Measurements from ENCODE around the gene ANP32E.
"Not testable (repeated sequence)": the region's sequence is repeated elsewhere in the genome, so short reads cannot be mapped to it uniquely, and the experiment has no call there.

The ANP32E gene

DNA sequence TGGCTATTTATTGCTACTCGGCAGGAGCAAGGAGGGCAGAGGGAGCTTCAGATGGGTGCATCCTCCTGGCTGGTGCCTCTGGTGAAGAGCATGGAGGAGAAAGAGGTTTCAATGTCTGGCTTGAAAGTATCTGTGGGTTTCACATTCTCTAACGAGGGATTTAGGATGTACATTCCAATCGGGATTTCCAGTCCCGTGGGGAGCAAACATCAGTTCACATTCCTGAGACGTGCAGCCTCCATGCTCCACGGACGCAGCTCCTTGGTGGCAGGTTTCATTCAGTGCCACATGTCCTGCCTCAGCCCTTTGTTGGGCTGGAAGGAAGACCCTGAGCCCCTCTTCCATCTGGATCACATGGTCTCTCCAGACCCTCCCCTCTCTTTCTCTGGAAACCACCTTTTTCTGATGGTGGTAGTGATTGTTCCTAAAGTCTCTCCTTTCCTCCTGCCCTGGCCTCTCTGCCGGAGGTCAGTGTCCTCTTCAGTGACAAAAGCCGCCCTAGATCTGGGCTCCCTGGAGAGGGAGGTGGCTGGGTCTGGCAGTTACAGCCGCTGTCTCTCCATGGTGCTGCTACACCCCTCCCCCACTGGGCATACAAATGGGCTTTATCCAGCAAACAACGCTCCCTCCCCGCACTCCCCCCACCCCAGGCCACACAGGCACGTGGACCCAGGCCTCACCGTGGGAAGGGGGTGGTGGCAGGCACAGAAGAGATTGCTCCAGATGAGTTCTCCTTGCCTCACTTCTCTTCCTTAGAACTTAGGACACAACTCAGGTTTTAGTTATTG, 20.8 kb upstream of the ANP32E start:
- no peak for DNase-seq

DNA sequence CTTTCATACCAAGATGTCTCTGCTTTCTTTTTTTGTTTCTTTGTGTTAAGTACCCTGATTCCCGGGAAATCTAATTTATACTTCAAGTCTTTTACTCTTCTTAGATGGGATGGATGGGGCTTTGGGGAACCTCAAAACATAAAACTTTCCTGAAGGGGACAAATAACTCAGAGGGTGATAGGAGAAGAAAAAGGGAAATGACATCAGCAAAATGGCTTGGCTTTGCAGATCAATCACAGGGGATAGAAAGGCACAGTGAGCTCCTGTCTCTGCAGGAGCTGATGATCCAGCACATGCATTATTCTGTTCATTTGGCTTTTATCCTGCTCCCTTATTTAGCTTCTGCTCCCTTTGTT, 20.3 kb upstream of the ANP32E start:
- DNase-seq: no peak

DNA sequence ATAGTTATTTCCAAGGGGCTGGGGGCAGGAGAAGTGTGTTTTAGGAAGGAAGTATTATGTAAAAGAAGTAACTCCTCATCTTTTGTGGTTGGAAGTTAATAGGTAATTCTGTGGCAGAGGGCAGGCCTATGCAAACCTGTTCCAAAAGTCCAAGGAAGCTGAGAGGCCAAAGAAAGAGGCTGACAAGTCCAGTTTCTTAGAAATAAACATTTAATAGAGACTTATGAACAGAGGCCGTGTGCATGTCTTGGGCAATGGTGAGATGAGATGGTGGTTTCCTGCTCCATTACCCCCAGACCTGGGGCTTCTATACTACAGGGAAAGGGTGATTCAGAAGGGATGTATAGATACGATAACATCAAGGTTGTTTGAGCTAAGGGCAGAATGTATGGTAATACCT, 14.0 kb upstream of the ANP32E start:
- no peak for DNase-seq

- DNase-seq: no peak
Measured at GRCh38 chr1:150243003-150243402, 7.1 kb upstream of the ANP32E start.

GRCh38 chr1:150237746-150238145, 1.8 kb upstream of the ANP32E start:
- DNase-seq: no peak

GRCh38 chr1:150237176-150237575, 1.3 kb upstream of the ANP32E start:
- not testable (repeated sequence) for DNase-seq

GRCh38 chr1:150236614-150237100, 745 bp upstream of the ANP32E start:
- no peak for DNase-seq

GRCh38 chr1:150235294-150235851, 539 bp downstream of the ANP32E start:
- no peak for DNase-seq

DNA sequence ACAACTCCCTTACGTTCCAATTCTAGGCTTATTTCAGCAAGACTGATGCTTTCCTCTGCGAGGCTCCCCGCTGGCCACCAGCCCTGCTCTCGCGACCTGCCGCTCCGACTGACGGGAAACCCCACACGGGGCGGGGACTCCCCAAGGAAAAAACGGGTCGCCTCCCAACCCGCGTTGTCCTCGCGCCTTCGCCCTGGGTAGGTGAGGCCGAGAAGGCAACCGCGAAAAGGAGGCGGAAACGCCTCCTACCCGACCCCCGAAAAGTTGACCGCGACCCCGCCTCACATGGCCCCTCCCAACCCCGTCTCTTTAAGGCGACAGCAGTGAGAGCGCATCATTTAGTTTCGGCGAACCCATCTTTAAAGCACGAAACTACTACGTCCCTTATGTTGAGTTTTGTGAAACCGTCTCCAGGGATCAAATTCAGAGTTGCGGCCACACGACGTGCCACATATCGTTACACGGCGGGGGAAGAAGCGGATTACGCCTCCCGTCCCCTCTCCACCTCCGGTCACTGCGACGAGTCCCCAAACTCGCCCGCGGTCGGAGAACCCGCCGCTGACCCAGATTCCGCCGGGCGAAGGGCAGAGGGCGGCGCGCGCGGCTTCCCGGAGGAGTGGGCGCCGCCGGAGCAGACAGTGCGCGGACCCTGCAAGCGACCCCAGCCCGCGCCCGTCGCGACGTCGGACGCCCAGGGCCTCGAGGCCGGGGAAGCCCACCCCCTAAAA, 1.2 kb downstream of the ANP32E start:
- DNase-seq: peak; percentile 33

- DNase-seq: no peak
Measured at GRCh38 chr1:150234309-150234565, 1.7 kb downstream of the ANP32E start.

GRCh38 chr1:150233359-150234308, 2.3 kb downstream of the ANP32E start:
- DNase-seq: no peak

- DNase-seq: not testable (repeated sequence)
Measured at GRCh38 chr1:150232921-150233320, 3.0 kb downstream of the ANP32E start.

DNA sequence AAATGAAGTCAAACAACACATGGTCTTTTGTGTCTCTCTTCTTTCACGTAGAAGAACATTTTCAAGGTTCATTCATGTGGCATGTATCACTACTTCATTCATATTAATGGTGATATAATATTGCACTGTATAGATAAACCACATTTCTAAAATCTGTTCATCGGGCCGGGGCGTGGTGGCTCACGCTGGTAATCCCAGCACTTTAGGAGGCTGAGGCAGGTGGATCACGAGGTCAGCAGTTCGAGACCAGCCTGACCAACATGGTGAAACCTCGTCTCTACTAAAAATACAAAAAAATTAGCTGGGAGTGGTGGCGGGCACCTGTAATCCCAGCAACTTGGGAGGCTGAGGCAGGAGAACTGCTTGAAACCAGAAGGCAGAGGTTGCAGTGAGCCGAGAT, 7.7 kb downstream of the ANP32E start:
- DNase-seq: not testable (repeated sequence)

GRCh38 chr1:150227228-150227627, 8.7 kb downstream of the ANP32E start:
- DNase-seq: no peak

DNA sequence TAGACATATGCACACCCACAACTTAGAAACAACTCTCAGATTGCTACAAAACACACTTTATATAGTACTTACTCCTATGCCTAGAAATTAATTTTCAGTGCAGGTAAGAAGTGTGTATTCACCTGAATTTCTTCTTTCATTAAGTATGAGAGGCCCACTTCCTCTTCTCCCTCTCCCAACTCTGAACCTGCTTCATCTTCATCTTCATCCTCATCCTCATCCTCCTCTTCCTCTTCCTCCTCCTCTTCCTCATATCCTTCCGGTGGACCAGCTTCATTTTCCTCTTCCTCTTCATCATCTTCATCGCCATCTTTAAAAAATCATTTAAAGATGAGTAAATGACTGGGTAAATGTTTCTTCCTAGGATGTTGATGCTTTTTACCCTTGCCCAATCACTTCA, 9.4 kb downstream of the ANP32E start:
- DNase-seq: no peak

DNA sequence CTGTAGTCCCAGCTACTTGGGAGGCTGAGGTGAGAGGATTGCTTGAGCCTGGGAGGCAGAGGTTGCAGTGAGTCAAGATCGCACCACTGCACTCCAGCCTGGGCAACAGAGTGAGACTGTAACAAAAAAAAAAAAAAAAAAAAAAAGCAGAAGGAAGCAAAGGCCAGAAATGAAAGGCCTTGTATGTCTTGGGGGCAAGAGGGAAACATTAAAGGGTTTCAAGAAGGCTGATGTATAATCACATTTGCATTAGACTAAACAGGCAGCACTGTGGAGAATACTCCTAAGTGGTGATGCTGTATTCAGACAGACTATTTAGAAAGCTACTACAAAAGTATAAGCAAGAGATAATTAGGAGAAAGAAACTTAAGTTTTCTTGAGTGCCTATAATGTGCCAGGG, 10.4 kb downstream of the ANP32E start:
- DNase-seq: no peak

GRCh38 chr1:150224983-150225382, 10.9 kb downstream of the ANP32E start:
- DNase-seq: no peak

- DNase-seq: no peak
Measured at GRCh38 chr1:150221552-150221951, 14.4 kb downstream of the ANP32E start.

- DNase-seq: not testable (repeated sequence)
Measured at GRCh38 chr1:150215855-150216254, 20.1 kb downstream of the ANP32E start.

DNA sequence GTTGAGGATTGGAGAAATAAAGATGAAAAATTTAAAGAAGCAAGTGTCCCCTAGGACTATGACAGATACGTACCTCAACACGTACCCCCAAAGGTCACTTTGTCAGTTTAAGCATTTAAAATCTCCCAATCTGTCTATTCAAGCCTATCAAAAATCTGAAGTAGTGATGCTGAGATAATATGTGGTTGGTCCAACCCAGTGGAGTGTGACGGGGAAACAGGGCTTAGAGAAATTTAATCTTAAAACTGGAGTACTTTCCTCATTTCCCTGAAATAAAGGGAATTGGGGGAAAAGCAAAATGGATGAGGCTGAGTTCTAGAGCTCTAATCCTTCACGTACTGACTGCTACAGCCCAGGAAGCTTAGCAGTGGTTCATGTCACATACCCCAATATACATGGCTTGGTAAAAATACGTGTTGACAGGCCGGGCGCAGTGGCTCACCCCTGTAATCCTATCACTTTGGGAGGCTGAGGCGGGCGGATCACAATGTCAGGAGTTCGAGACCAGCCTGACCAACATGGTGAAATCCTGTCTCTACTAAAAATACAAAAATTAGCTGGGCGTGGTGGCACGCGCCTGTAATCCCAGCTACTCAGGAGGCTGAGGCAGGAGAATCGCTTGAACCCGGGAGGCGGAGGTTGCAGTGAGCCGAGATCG, 21.7 kb downstream of the ANP32E start:
- not testable (repeated sequence) for DNase-seq

DNA sequence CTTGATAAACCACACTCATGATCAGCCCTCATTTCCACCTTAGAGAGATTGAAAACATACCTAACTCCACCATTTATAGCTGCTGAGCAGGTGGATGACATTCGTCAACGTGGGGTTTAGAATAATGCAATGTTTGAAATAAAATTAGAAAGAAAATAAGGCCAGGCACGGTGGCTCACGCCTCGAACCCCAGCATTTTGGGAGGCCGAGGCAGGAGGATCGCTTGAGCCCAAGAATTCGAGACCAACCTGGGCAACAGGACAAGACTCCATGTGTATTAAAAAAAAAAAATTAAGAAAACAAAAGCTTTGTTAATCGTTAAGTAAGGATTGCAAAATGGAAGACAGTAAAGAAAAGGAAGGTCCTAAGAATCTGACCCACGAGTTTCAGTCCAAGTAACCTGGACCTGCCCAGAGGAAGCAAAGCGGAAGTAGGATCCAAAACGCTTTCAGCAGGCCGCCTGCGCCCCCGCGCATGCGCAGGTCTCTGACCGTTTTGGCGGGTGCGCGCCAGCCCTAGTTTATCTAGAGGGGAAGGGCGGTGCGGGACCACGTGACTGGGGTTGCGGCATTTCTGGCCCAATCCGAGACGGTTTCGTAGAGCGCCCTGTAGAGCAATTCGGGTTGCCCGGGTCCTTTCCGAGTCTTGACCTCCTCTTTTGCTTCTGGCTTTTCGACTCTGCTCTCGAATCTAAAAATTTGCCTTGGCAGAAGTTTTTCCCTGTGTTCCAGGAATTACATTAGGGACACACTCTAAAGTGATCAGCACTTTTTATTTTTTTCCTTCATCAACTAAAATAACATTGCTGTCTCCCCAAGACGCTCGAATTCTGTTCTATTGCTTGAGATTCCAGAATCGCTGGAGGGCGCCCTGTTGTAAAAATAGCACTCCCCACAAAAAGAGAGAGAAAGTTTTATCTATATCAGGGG, 22.5 kb downstream of the ANP32E start:
- peak; percentile 80 for DNase-seq

Data from NCI-H1048 (cell line).